ENCODE data around the gene GDAP1L1.
"Not testable (repeated sequence)": the region's sequence is repeated elsewhere in the genome, so short reads cannot be mapped to it uniquely, and the experiment has no call there.

Gene GDAP1L1

GRCh38 chr20:44309763-44310663 lies 62.9 kb downstream of the GDAP1L1 start:
- DNase-seq, result peak; percentile 45

DNA sequence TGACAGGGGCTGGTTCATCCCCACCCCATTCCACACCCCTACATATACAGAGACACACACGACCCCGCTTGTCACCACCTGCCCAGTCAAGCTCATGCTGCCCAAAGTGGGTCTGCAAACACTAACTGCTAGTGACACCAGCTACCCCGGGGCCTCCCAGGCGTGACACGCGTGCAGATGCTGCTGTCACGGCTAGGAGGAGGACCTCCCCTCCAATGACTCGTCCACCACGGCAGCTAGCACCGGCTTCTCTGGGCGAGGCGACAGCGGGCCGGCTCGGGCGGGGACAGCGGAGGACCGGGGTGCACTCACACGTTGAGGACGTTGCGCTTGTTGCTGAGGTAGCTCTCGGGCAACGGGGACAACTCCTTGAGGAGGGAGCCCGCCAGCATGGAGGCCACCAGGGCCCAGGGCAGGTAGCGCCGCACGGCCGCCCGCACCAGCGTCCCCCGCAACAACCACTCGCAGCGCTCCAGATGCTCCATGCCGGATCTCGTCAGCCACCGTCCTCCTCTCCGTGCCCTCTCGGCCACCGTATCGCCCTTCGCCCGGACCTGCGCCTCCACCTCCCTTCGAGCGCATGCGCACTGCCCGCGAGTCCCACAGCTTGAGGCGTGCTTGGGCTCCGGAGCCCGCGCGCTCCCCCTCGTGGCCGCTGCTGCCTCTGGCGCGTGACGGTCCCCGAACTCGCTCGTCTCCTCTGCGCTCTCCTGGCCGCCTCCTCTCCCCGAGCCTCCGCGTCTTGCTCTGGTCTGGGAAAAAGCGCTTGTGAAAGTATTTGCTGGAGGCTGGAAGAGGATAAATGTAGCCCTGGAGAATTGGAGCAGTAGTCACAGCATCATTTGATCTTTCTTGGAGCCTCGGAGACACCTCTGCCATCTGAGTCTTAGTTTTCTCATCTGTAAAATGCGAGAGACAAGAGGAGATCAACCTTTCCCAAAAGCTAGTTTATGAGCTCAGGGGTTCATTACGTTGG lies 63.8 kb downstream of the GDAP1L1 start, which contains the start of gene FITM2:
TSS of gene FITM2 (minus strand) at position 539 of the 976 bp plus-strand sequence. CDS start at position 485, 54 bp downstream.
- DNase-seq, result peak; percentile 97

- DNase-seq, result no peak
Observed at GRCh38 chr20:44314870-44315269, 67.8 kb downstream of the GDAP1L1 start.

DNA sequence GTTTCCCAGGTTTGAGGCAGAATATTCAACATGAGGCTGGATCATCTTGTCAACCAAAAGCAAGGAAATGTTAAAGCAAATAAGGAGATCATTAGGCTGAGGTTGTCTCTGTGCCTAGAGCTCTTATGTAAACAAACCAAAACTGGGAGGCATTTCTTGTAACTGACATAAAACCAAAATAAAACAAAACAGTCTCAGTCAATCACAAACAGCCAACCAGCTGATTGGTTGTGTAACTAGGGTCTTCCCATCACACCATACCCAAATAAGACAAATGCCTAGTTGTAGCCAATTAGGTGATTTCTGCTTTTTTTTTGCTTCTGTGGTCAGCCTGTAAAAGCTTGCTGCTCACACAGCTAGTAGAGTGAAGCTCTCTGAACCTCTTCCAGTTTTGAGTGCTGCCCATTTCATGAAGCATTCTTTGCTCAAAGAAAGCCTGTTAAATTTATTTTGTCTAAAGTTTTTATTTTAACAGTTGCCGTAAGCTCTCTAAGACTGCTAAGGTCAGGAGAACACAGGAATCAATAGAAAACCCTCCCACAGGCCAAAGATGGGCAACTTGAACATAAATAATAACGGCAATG lies 72.8 kb downstream of the GDAP1L1 start:
- no peak for DNase-seq

DNA sequence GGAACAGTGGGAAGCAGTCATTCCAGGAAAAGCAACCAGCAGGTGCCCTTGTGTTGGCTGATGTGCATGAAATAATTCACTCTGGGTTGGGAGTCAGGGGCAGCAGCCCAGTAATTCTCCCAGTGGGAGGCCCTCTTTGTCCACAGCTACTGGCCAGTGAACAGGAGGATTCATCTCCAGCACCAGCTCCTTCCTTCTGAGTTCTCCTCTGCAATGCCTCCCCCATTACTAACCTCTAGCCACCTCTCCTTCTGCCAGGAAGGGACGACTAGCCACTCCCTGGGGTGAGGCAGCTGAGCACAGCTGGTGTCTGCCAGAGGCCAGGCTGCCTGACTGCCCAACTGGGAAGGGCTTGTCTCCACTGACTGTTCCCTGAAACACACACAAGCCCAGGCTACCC lies 77.2 kb downstream of the GDAP1L1 start:
- DNase-seq, result no peak

DNA sequence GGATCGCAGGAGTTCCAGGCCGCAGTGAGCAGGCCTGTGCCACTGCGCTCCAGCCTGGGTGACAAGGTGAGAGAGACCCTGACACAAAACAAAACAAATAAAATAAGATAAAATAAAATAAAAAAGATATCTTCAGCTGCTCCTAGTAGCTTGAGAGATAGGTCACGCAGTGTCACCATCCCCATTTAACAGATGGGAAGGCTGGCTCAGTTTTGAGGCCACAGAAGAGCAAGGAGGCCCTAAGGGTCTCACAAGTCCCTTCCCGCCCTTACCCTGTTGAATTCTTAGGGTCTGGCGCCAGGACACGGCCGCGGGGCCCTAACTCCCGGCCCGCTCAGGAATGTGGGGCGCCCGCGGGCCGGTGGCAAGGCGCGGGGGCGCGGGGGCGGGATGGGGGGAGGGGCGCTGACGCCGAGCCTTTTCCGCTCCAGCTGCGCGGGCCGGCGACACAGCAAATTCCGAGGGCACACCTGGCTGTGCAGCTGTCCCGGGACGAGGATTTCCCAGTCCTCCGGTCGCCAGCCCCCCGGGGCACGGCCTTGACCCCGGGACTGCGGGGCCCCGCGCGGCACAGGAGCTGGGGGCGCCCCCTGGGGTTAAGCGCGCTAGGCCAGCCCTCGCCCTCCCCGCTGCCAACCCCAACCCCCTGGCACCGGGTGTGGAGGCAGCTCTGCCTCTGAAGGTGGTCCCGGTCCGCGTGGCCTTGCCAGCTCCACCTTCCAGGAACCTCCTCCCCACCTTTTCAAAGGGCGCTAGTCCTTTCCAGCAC lies 79.5 kb downstream of the GDAP1L1 start:
- DNase-seq, result no peak

GRCh38 chr20:44327748-44328147 lies 80.6 kb downstream of the GDAP1L1 start:
- not testable (repeated sequence) for DNase-seq

DNA sequence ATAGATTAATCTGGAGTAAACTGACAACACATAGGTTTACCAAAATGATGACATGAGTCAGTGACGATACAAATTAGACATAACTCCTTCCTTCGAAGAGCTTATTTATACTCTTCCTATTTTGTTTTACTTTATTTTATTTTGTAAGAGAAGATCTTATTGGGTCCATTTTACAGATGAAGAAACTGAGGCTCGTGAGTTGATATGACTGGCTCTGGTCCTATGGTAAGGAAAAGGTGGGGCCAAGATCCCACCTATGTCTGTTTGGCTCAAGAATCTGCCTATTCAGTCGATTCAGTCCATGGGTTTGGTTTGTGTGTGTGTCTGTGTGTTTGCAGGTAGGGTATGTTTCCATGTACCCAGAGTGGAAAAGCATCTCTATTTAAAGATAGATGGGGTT lies 81.3 kb downstream of the GDAP1L1 start:
- no peak for DNase-seq
